Measurements from ENCODE around the gene GVQW3.

Gene GVQW3

GRCh38 chr11:76426660-76427059 lies 45.5 kb downstream of the GVQW3 start:
- no peaks in the 10 kb centered on the region for H3K36me3 ChIP-seq (ENCODE audit: control insufficient read depth in 2 of 2, insufficient read depth in 1 of 2, low read length in 2 of 2)
- no peak overlapping the region for H3K27ac ChIP-seq (ENCODE audit: extremely low read depth, low read depth, low read length)
- no peaks in the 10 kb centered on the region; the same call in 1 of the 2 replicates for H3K4me1 ChIP-seq (ENCODE audit: control insufficient read depth, insufficient read depth, low read length)
- ChIA-PET CTCF (no interaction called here), POLR2A (no interaction called here)
- no peak overlapping the region for H3K4me3 ChIP-seq (ENCODE audit: low read depth, low read length)
- H3K9me3 ChIP-seq (ENCODE audit: control insufficient read depth, insufficient read depth, low read depth, low read length) = no peaks in the 10 kb centered on the region
- TF ChIP-seq ZNF513 (tag by site-specific recombination; IDR thresholded peaks at IDR 0.05) = no peak
- peak; percentile 80 for TF ChIP-seq ZNF366 (tag by site-specific recombination; conservative IDR thresholded peaks at IDR 0.05)

GRCh38 chr11:76436020-76436419 lies 54.9 kb downstream of the GVQW3 start:
- Histone ChIP-seq H3K27ac (ENCODE audit: extremely low read depth, low read depth, low read length) (no peak overlapping the region), H3K4me3 (ENCODE audit: low read depth, low read length) (no peak overlapping the region), H3K4me1 (ENCODE audit: control insufficient read depth, insufficient read depth, low read length) (no peaks in the 10 kb centered on the region), H3K9me3 (ENCODE audit: control insufficient read depth, insufficient read depth, low read depth, low read length) (no peaks in the 10 kb centered on the region), H3K36me3 (ENCODE audit: control insufficient read depth in 2 of 2, insufficient read depth in 1 of 2, low read length in 2 of 2) (no peaks in the 10 kb centered on the region)
- TF ChIP-seq ZNF146 (tag by site-specific recombination; IDR thresholded peaks at IDR 0.05) (peak; percentile 25; the same call in 1 of the 2 replicates), ZNF692 (tag by site-specific recombination; IDR thresholded peaks at IDR 0.05) (no peak)
- CTCF ChIA-PET = no interaction called here
- POLR2A ChIA-PET = no interaction called here

- H3K27ac ChIP-seq (ENCODE audit: extremely low read depth, low read depth, low read length) = no peak overlapping the region
- H3K36me3 ChIP-seq (ENCODE audit: control insufficient read depth in 2 of 2, insufficient read depth in 1 of 2, low read length in 2 of 2) = peaks cover 3 to 29% of the 10 kb centered on the region in 2 experiments; a peak in 1 of 3 replicates
- no peaks in the 10 kb centered on the region for H3K9me3 ChIP-seq (ENCODE audit: control insufficient read depth, insufficient read depth, low read depth, low read length)
- peak overlapping the region; percentile 99 for H3K4me3 ChIP-seq (ENCODE audit: low read depth, low read length)
- H3K4me1 ChIP-seq (ENCODE audit: control insufficient read depth, insufficient read depth, low read length) = 0 out of 2 replicates have a peak, but pooled peaks cover 4% of the 10 kb centered on the region
- ChIA-PET CTCF (no interaction called here), POLR2A (no interaction called here)
- TF ChIP-seq ZNF514 (tag by site-specific recombination; IDR thresholded peaks at IDR 0.05) (no peak), ZNF76 (tag by site-specific recombination; IDR thresholded peaks at IDR 0.05; ENCODE audit: borderline replicate concordance, low read depth) (no peak), TCF7L2 (IDR thresholded peaks at IDR 0.05; ENCODE audit: borderline replicate concordance, low read depth, low read length) (no peak), ZNF24 (tag by site-specific recombination; IDR thresholded peaks at IDR 0.05) (no peak), ZNF544 (tag by site-specific recombination; IDR thresholded peaks at IDR 0.05) (no peak), AEBP2 (tag by site-specific recombination; IDR thresholded peaks at IDR 0.05; ENCODE audit: borderline replicate concordance) (no peak), ZBTB44 (tag by site-specific recombination; IDR thresholded peaks at IDR 0.05) (no peak), ZNF701 (tag by site-specific recombination; IDR thresholded peaks at IDR 0.05) (no peak), ZNF404 (tag by site-specific recombination; IDR thresholded peaks at IDR 0.05) (no peak), ELK4 (IDR thresholded peaks at IDR 0.05; ENCODE audit: borderline replicate concordance, low read depth, low read length) (no peak), PRDM1 (tag by site-specific recombination; IDR thresholded peaks at IDR 0.05) (no peak), ZNF670 (tag by site-specific recombination; IDR thresholded peaks at IDR 0.05; ENCODE audit: low read depth) (no peak), ZNF2 (tag by site-specific recombination; IDR thresholded peaks at IDR 0.05) (no peak), ZNF274 (IDR thresholded peaks at IDR 0.05; ENCODE audit: low read length) (no peak), ZNF274 (tag by site-specific recombination; IDR thresholded peaks at IDR 0.05; ENCODE audit: borderline replicate concordance) (no peak), ZNF175 (tag by site-specific recombination; IDR thresholded peaks at IDR 0.05) (no peak), ZNF513 (tag by site-specific recombination; IDR thresholded peaks at IDR 0.05) (no peak), ZNF664 (tag by site-specific recombination; IDR thresholded peaks at IDR 0.05) (no peak), ZEB2 (tag by site-specific recombination; IDR thresholded peaks at IDR 0.05) (no peak)
These were observed 62.3 kb downstream of the GVQW3 start for GRCh38 chr11:76443268-76443980.
